ENCODE measurements around the gene AHNAK.

DNA sequence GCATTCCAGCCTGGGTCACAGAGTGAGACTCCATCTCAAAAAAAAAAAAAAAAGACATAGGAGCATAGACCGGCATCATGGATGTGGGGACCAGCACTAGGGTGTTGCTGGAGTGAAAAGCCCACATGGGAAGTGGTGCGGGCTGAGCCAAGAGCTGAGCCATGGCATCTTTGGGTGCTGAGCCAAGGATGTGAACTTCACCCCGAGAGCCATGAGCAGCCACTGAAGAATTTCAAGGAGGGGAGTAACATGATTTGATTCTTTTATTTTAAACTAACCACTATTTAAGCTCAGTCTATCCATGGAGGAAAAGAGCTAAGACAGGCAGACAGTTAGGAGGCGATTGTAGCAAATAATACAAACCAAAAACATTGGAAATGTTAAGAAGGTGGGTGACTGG, 57.4 kb downstream of the AHNAK start:
- TF ChIP-seq, protein P1, sequence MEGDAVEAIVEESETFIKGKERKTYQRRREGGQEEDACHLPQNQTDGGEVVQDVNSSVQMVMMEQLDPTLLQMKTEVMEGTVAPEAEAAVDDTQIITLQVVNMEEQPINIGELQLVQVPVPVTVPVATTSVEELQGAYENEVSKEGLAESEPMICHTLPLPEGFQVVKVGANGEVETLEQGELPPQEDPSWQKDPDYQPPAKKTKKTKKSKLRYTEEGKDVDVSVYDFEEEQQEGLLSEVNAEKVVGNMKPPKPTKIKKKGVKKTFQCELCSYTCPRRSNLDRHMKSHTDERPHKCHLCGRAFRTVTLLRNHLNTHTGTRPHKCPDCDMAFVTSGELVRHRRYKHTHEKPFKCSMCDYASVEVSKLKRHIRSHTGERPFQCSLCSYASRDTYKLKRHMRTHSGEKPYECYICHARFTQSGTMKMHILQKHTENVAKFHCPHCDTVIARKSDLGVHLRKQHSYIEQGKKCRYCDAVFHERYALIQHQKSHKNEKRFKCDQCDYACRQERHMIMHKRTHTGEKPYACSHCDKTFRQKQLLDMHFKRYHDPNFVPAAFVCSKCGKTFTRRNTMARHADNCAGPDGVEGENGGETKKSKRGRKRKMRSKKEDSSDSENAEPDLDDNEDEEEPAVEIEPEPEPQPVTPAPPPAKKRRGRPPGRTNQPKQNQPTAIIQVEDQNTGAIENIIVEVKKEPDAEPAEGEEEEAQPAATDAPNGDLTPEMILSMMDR (IDR thresholded peaks at IDR 0.05; ENCODE audit: low read depth, low read length): no peak
- TF ChIP-seq, protein P2, sequence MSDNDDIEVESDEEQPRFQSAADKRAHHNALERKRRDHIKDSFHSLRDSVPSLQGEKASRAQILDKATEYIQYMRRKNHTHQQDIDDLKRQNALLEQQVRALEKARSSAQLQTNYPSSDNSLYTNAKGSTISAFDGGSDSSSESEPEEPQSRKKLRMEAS (IDR thresholded peaks at IDR 0.05; ENCODE audit: low read depth, low read length): no peak
- TF ChIP-seq POLR2A (IDR thresholded peaks at IDR 0.05; ENCODE audit: extremely low read depth, insufficient read length): no peak
